ENCODE data around the gene AP3S2. TPM values are rescaled to one million over a fixed set of nuclear protein-coding genes. Genes with fewer than 3 reads are reported as not detected.

Gene AP3S2
- total and polyA plus RNA-seq, 2 of the 8 experiments (the other 6 are each of a cell fraction or from before 2014, with no cell fraction given) = 19.2 to 45.4 TPM

DNA sequence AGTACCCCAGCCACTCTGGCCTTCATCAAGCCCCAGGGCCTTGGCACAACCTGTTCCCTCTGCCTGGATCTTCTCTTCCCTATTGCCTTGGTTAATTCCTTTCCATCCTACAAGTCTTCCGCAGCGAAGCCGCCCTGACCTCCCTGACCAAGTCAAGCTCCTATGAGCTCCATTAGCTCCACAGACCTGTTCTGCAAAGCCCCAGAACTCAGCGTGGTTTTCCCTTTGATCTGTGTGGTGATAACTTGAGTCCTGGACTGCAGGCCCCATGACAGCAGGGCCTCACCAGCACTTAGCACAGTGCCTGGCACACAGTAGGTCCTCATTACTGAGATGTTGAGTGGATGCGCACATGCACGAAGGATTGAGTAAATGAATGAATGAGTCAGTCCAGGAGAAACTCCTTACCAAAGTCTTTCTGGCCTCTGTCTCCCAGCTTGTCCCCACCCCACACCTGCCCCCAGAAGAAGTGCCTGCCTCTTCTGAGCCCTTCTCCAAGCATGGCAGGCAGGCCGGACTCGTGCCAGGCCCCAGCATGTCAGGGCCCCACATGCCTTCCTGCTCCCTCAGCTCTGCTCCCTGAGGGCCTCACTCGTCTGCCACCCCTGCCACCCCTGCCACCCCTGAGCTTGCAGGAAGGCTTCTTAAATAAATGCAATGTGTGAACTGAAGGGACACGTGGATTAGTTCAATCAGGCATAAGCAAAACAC is 85.5 kb downstream of the AP3S2 start:
- no peak overlapping the region for H2BK20ac ChIP-seq (ENCODE audit: low read length)
- H2BK12ac ChIP-seq (ENCODE audit: low read depth, low read length) = no peak overlapping the region
- H4K20me1 ChIP-seq (replicated peaks in 1 of 2; ENCODE audit: control insufficient read depth in 1 of 2, insufficient read depth in 2 of 2, low read length in 2 of 2) = no peaks in the 10 kb centered on the region
- no peaks in the 10 kb centered on the region for H3K9me3 ChIP-seq (ENCODE audit: insufficient read depth in 2 of 2, low read depth in 1 of 2, low read length in 1 of 2)
- no peak overlapping the region; the same call in 1 of the 2 replicates for H4K8ac ChIP-seq (ENCODE audit: extremely low read depth, insufficient read depth, low read length)
- H3K18ac ChIP-seq (ENCODE audit: extremely low read depth, low read length) = no peak overlapping the region; the same call in 1 of the 2 replicates
- H3K79me1 ChIP-seq (ENCODE audit: low read depth, low read length) = no peaks in the 10 kb centered on the region
- no peak overlapping the region for H4K5ac ChIP-seq (ENCODE audit: insufficient read length, low read depth, low read length)
- H3K4me3 ChIP-seq (ENCODE audit: extremely low read depth in 1 of 4, insufficient read depth in 2 of 4, low read depth in 3 of 4, low read length in 4 of 4) = no peak overlapping the region
- no peak overlapping the region for H3K9ac ChIP-seq (replicated peaks in 1 of 4; ENCODE audit: extremely low read depth in 1 of 4, low read depth in 3 of 4, low read length in 3 of 4)
- H3K79me2 ChIP-seq (ENCODE audit: control insufficient read depth in 1 of 2, insufficient read depth in 2 of 2, low read length in 2 of 2) = no peaks in the 10 kb centered on the region
- no peak overlapping the region for H3K27ac ChIP-seq (ENCODE audit: low read depth, low read length)
- H2BK15ac ChIP-seq (ENCODE audit: low read length) = no peak overlapping the region
- FAIRE-seq (no peak), DNase-seq (ENCODE audit: low read depth in 1 of 2, low spot score in 2 of 2) (no peak)
- no peaks in the 10 kb centered on the region for H3K23me2 ChIP-seq (ENCODE audit: low read depth, low read length)
- H2BK5ac ChIP-seq (ENCODE audit: low read depth, low read length) = no peak overlapping the region
- no peak overlapping the region for H2BK120ac ChIP-seq (replicated peaks; ENCODE audit: low read depth, low read length)
- no peak overlapping the region for H2AK5ac ChIP-seq (ENCODE audit: low read depth, low read length)
- H3K23ac ChIP-seq (ENCODE audit: insufficient read length) = no peak overlapping the region
- H3K4me2 ChIP-seq (ENCODE audit: insufficient read depth in 1 of 2, low read depth in 2 of 2, low read length in 2 of 2) = no peak overlapping the region
- ChIA-PET CTCF (ENCODE audit: partially characterized antibody) (no interaction called here), POLR2A (ENCODE audit: partially characterized antibody) (no interaction called here)
- whole genome bisulfite sequencing, 2 experiments (ENCODE audit: extremely low coverage in 1 of 2, insufficient coverage in 1 of 2, insufficient read length in 1 of 2, insufficient replicate concordance in 2 of 2, low coverage in 1 of 2, low lambda C conversion rate in 2 of 2, missing lambda C conversion rate in 1 of 2) = 87% methylated on average over 8 of the region's 10 CpGs; no CpG with 5 or more reads in 1 of the 2 experiments
- H3K56ac ChIP-seq (replicated peaks; ENCODE audit: insufficient read length, low read depth, low read length) = no peak overlapping the region
- H3K27me3 ChIP-seq (replicated peaks in 1 of 4; ENCODE audit: control insufficient read depth in 3 of 4, extremely low read depth in 1 of 4, insufficient read depth in 3 of 4, low read length in 3 of 4) = peaks cover 0 to 4% (median 1%) of the 10 kb centered on the region in 4 experiments; a peak in 3 of 7 replicates
- no peaks in the 10 kb centered on the region for H3K36me3 ChIP-seq (ENCODE audit: control insufficient read depth in 2 of 4, insufficient read depth in 4 of 4, low read length in 3 of 4)
- H3K14ac ChIP-seq (ENCODE audit: insufficient read length) = no peak overlapping the region
- H2AFZ ChIP-seq (ENCODE audit: low read length) = no peak overlapping the region
- no peak overlapping the region for H4K91ac ChIP-seq (replicated peaks; ENCODE audit: insufficient read length, low read length)
- no peak overlapping the region for H3K4ac ChIP-seq (replicated peaks; ENCODE audit: insufficient read length, low read depth, low read length)
- peaks cover 0 to 13% (median 1%) of the 10 kb centered on the region in 4 experiments; a peak in 3 of 7 replicates for H3K4me1 ChIP-seq (replicated peaks in 1 of 4; ENCODE audit: control insufficient read depth in 3 of 4, insufficient read depth in 4 of 4, low read length in 3 of 4)
- TF ChIP-seq RBBP5 (IDR thresholded peaks at IDR 0.05; ENCODE audit: borderline replicate concordance, low read depth, low read length) = no peak
- TF ChIP-seq TEAD4 (IDR thresholded peaks at IDR 0.05; ENCODE audit: low read depth, low read length) = no peak
- no peak for TF ChIP-seq KDM1A (IDR thresholded peaks at IDR 0.05; ENCODE audit: borderline replicate concordance, low read length)
- TF ChIP-seq NANOG (IDR thresholded peaks at IDR 0.05; ENCODE audit: insufficient read depth, low read depth, low read length, poor library complexity, severe bottlenecking) = no peak
- no peak for TF ChIP-seq CEBPB (IDR thresholded peaks at IDR 0.05; ENCODE audit: low read depth, low read length)
- TF ChIP-seq CTBP2 (IDR thresholded peaks at IDR 0.05; ENCODE audit: borderline replicate concordance, insufficient read depth, insufficient read length, low read length) = no peak
- no peak for TF ChIP-seq POLR2A (IDR thresholded peaks at IDR 0.05; ENCODE audit: control extremely low read depth in 1 of 2, low read depth in 2 of 2, low read length in 2 of 2)
- TF ChIP-seq CREB1 (IDR thresholded peaks at IDR 0.05) = no peak
- no peak for TF ChIP-seq JUND (IDR thresholded peaks at IDR 0.05; ENCODE audit: low read length)
- no peak for TF ChIP-seq GTF2F1 (IDR thresholded peaks at IDR 0.05; ENCODE audit: borderline replicate concordance, low read depth, low read length)
- no peak for TF ChIP-seq SP1 (IDR thresholded peaks at IDR 0.05; ENCODE audit: low read depth, low read length)
- TF ChIP-seq BCL11A (IDR thresholded peaks at IDR 0.05; ENCODE audit: low read depth in 2 of 2, low read length in 2 of 2) = no peak
- TF ChIP-seq POLR2AphosphoS5 (IDR thresholded peaks at IDR 0.05; ENCODE audit: low read depth, low read length) = no peak
- TF ChIP-seq SIX5 (IDR thresholded peaks at IDR 0.05; ENCODE audit: low read depth, low read length) = no peak
- TF ChIP-seq MAFK (IDR thresholded peaks at IDR 0.05; ENCODE audit: low read depth, low read length) = no peak
